Lung (tissue), 12 donors: ENCODE data around the gene IL13RA1. TPM values are rescaled to one million over a fixed set of nuclear protein-coding genes. Genes with fewer than 3 reads are reported as not detected.
"Not testable (repeated sequence)": the region's sequence is repeated elsewhere in the genome, so short reads cannot be mapped to it uniquely, and the experiment has no call there.

ENCODE experiments used
- ATAC-seq: fragments of 200-7000 bp; cut with Tn5 transposase; one replicate; pipeline ENCODE4 v1.9.1; 2020; ENCODE audit warnings: moderate number of reproducible peaks; ENCODE audit not compliant: insufficient read depth, low FRiP score
- DNase-seq, 3 donors: peaks; one replicate each; pipeline ENCODE4 v3.0.0-alpha.2; 2013 to 2017
- H3K27ac ChIP-seq, 2 donors: one replicate each; pipeline ENCODE4 v1.5.1; 2013; ENCODE audit warnings: mild to moderate bottlenecking in 2 of 2, moderate library complexity in 2 of 2, control low read depth in 1 of 2, inconsistent platforms in 1 of 2, low read depth in 1 of 2, low read length in 1 of 2
- H3K27me3 ChIP-seq, 3 donors: one replicate each; pipeline ENCODE4 v1.5.1; 2013; ENCODE audit warnings: low read length in 2 of 3; ENCODE audit not compliant: control insufficient read depth in 3 of 3, insufficient read depth in 3 of 3
- H3K36me3 ChIP-seq, 4 donors: one replicate each; pipeline ENCODE4 v1.5.1; 2013; ENCODE audit warnings: low read length in 4 of 4, mild to moderate bottlenecking in 1 of 4, moderate library complexity in 1 of 4; ENCODE audit not compliant: control insufficient read depth in 4 of 4, insufficient read depth in 4 of 4
- H3K4me1 ChIP-seq, 5 donors: one replicate each; pipeline ENCODE4 v1.5.1; 2013; ENCODE audit warnings: low read length in 5 of 5, mild to moderate bottlenecking in 2 of 5, moderate library complexity in 1 of 5; ENCODE audit not compliant: control insufficient read depth in 5 of 5, insufficient read depth in 5 of 5
- H3K4me3 ChIP-seq: one replicate; pipeline ENCODE4 v1.5.1; 2013; ENCODE audit warnings: mild to moderate bottlenecking, control low read depth, moderate library complexity
- H3K9ac ChIP-seq, 2 donors: one replicate each; pipeline ENCODE4 v1.5.1; 2013; ENCODE audit warnings: low read length in 2 of 2, control low read depth in 1 of 2; ENCODE audit not compliant: insufficient read depth in 1 of 2
- H3K9me3 ChIP-seq, 4 donors: one replicate each; pipeline ENCODE4 v1.5.1; 2013; ENCODE audit warnings: low read length in 3 of 4, mild to moderate bottlenecking in 1 of 4, moderate library complexity in 1 of 4; ENCODE audit not compliant: control insufficient read depth in 4 of 4, insufficient read depth in 3 of 4
- CTCF ChIP-seq: IDR thresholded peaks from 2 replicates; pipeline ENCODE4 v1.5.1; 2012; ENCODE audit warnings: mild to moderate bottlenecking; ENCODE audit errors: control extremely low read depth, extremely low read depth
- WGBS, 2 donors: extraction: QIAGEN DNeasy Blood & Tissue Kit; methylation state at CpG; one replicate each; pipeline ENCODE4 v1.1.7; 2013; 5-methylcytosine and 5-hydroxymethylcytosine counted together
- polyA plus RNA-seq, 2 donors: library from polyadenylated mRNA; stranded (reverse); fragments of 200-250 nt; gene quantifications; one replicate each; pipeline ENCODE4 v1.2.1, GENCODE V29; 2013
- total RNA-seq, 2 donors: library from RNA; depleted of rRNA in 1 of 2; stranded (reverse); fragments of >200 nt in 1 of 2; gene quantifications; one replicate each; pipeline ENCODE4 v1.2.1, GENCODE V29; 2014 to 2021
- donor health status: control.
- donor health status: control.
- donor health status: Bipolar disorder and iron deficiency.
- donor health status: healthy.
- donor health status: DM: yes; HTN: yes; CAD: no.

The IL13RA1 gene
- total and polyA plus RNA-seq, 4 donors = 23.4 to 64.0 (median 59.0) TPM

- no peak for ATAC-seq
These were observed 68.3 kb downstream of the IL13RA1 start for GRCh38 chrX:118795528-118796280.

GRCh38 chrX:118802857-118803256 lies 75.5 kb downstream of the IL13RA1 start:
- Histone ChIP-seq H3K27me3 (no peaks in the 10 kb centered on the region), H3K4me3 (no peak overlapping the region), H3K9me3 (no peaks in the 10 kb centered on the region), H3K36me3 (no peaks in the 10 kb centered on the region), H3K9ac (no peak overlapping the region), H3K4me1 (no peaks in the 10 kb centered on the region), H3K27ac (no peak overlapping the region)
- WGBS, 2 donors = 5 to 17% methylated on average over 1 of the region's 1 CpG
- ATAC-seq = peak; percentile 58
- peak; percentile 36 to 78 (median 64) for DNase-seq
- no peak for TF ChIP-seq CTCF

More at GRCh38 chrX:118795528-118796280, 68.3 kb downstream of the IL13RA1 start:
- peak in 1 of 3 donors; percentile 17 for DNase-seq
- Histone ChIP-seq H3K4me3 (no peak overlapping the region), H3K9me3 (no peaks in the 10 kb centered on the region), H3K27ac (no peak overlapping the region), H3K36me3 (no peaks in the 10 kb centered on the region), H3K9ac (no peak overlapping the region), H3K27me3 (no peaks in the 10 kb centered on the region), H3K4me1 (peaks cover 0 to 4% (median 0%) of the 10 kb centered on the region in 5 donors)
- WGBS, 2 donors = 68 to 81% methylated on average over 5 of the region's 5 CpGs
- no peak for TF ChIP-seq CTCF

GRCh38 chrX:118807151-118808017 lies 80.0 kb downstream of the IL13RA1 start:
- Histone ChIP-seq H3K4me3 (no peak overlapping the region), H3K9ac (no peak overlapping the region), H3K36me3 (no peaks in the 10 kb centered on the region), H3K9me3 (no peaks in the 10 kb centered on the region), H3K4me1 (peaks cover 0 to 3% (median 0%) of the 10 kb centered on the region in 5 donors), H3K27me3 (no peaks in the 10 kb centered on the region), H3K27ac (no peak overlapping the region)
- peak; percentile 48 to 66 (median 59) for DNase-seq
- ATAC-seq = no peak
- TF ChIP-seq CTCF = peak; percentile 70
- WGBS, 2 donors = 36 to 38% methylated on average over 4 of the region's 4 CpGs

- not testable (repeated sequence) for DNase-seq, H3K9ac ChIP-seq, H3K27ac ChIP-seq, ATAC-seq, H3K9me3 ChIP-seq, H3K27me3 ChIP-seq, H3K4me3 ChIP-seq, H3K36me3 ChIP-seq, H3K4me1 ChIP-seq
- WGBS, 2 donors = 84 to 93% methylated on average over 4 of the region's 4 CpGs
These were observed 89.9 kb downstream of the IL13RA1 start for GRCh38 chrX:118817257-118817656.
